Measurements from ENCODE around the gene AKAP6. TPM values are rescaled to one million over a fixed set of nuclear protein-coding genes. Genes with fewer than 3 reads are reported as not detected.

Gene AKAP6
- total RNA-seq, 1 experiment from 2014 or later = 2.8 TPM

DNA sequence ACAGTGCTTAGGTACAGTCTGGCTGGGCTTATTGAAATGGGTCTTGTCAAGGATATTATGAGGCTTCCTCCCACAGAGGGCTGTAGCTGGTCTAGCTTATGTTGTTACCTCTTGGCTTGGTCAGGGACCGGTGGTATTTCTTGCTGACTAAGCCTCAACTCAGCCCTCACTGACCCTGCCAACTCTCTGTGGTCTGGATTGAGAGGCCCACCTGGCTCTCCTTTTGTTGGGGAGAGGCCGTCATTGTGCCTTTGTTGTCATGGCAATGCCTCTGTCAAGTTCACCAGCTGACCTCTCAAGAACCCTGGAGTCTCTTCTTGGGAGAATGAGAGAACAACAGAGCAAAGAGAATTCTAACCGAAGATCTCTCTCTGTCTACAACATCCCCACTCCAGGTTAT is 364.0 kb downstream of the AKAP6 start:
- intact Hi-C loops (cut with micrococcal nuclease; ENCODE audit: unreplicated experiment) = no loop called here
- TF ChIP-seq, protein P1, sequence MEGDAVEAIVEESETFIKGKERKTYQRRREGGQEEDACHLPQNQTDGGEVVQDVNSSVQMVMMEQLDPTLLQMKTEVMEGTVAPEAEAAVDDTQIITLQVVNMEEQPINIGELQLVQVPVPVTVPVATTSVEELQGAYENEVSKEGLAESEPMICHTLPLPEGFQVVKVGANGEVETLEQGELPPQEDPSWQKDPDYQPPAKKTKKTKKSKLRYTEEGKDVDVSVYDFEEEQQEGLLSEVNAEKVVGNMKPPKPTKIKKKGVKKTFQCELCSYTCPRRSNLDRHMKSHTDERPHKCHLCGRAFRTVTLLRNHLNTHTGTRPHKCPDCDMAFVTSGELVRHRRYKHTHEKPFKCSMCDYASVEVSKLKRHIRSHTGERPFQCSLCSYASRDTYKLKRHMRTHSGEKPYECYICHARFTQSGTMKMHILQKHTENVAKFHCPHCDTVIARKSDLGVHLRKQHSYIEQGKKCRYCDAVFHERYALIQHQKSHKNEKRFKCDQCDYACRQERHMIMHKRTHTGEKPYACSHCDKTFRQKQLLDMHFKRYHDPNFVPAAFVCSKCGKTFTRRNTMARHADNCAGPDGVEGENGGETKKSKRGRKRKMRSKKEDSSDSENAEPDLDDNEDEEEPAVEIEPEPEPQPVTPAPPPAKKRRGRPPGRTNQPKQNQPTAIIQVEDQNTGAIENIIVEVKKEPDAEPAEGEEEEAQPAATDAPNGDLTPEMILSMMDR (IDR thresholded peaks at IDR 0.05; ENCODE audit: unreplicated experiment) = no peak

DNA sequence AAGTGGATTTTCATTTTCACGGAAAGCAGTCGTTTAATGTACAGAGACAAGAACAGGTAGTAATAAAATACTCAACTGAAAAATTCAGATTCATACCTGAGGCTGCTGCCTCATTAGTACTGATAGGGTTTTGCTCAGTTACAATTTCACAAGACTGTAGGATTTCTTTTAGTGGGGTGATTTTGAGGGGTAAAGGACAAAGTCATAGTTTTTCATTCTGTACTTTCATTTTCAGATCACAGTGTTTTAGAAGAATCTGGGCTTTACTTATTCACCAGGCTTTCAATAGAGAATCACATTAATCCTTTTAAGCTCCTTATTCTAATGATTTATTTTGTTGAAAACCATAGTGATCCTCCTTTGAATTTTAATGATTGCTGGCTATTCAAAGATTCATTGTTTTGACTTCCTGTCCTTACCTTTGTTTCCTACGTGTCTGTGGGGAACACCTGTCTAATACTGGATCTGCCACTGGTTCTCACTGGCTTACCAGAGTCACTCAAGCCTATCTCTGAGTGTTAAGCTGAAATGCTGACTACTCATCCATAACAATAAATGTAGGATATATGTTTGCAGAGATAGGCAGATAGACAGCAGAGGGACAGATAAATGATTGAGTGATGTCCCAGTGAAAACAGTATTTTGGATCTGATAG is 365.8 kb downstream of the AKAP6 start:
- H3K36me3 Mint-ChIP-seq (ENCODE audit: insufficient read depth, unreplicated experiment) = no peaks in the 10 kb centered on the region
- H3K27me3 Mint-ChIP-seq (ENCODE audit: unreplicated experiment) = peaks cover 10% of the 10 kb centered on the region
- no peak for DNase-seq
- H3K4me3 Mint-ChIP-seq (ENCODE audit: low read depth, unreplicated experiment) = no peak overlapping the region
- H3K4me1 Mint-ChIP-seq (ENCODE audit: low read depth, unreplicated experiment) = no peaks in the 10 kb centered on the region
- no peak overlapping the region for H3K27ac Mint-ChIP-seq (ENCODE audit: unreplicated experiment)
- intact Hi-C loops (cut with micrococcal nuclease; ENCODE audit: unreplicated experiment) = no loop called here
- H3K9me3 Mint-ChIP-seq (ENCODE audit: low read depth, unreplicated experiment) = no peaks in the 10 kb centered on the region
- TF ChIP-seq, protein P1 (IDR thresholded peaks at IDR 0.05; ENCODE audit: unreplicated experiment) = no peak
- no TSS peak for BruUV-seq (replicated peaks)
- CTCF ChIA-PET = interaction anchor here (0.6 kb wide), 1 partner anchor 1081 kb away, joined by 6 read pairs; no protein-coding TSS in a partner anchor

More for the DNA sequence above, 364.0 kb downstream of the AKAP6 start:
- CTCF ChIA-PET = no interaction called here
- H3K27me3 Mint-ChIP-seq (ENCODE audit: unreplicated experiment) = no peaks in the 10 kb centered on the region
- DNase-seq = no peak
- H3K4me3 Mint-ChIP-seq (ENCODE audit: low read depth, unreplicated experiment) = no peak overlapping the region
- no TSS peak for BruUV-seq (replicated peaks)
- no peaks in the 10 kb centered on the region for H3K9me3 Mint-ChIP-seq (ENCODE audit: low read depth, unreplicated experiment)
- no peak overlapping the region for H3K27ac Mint-ChIP-seq (ENCODE audit: unreplicated experiment)
- no peaks in the 10 kb centered on the region for H3K36me3 Mint-ChIP-seq (ENCODE audit: insufficient read depth, unreplicated experiment)
- H3K4me1 Mint-ChIP-seq (ENCODE audit: low read depth, unreplicated experiment) = no peaks in the 10 kb centered on the region

DNA sequence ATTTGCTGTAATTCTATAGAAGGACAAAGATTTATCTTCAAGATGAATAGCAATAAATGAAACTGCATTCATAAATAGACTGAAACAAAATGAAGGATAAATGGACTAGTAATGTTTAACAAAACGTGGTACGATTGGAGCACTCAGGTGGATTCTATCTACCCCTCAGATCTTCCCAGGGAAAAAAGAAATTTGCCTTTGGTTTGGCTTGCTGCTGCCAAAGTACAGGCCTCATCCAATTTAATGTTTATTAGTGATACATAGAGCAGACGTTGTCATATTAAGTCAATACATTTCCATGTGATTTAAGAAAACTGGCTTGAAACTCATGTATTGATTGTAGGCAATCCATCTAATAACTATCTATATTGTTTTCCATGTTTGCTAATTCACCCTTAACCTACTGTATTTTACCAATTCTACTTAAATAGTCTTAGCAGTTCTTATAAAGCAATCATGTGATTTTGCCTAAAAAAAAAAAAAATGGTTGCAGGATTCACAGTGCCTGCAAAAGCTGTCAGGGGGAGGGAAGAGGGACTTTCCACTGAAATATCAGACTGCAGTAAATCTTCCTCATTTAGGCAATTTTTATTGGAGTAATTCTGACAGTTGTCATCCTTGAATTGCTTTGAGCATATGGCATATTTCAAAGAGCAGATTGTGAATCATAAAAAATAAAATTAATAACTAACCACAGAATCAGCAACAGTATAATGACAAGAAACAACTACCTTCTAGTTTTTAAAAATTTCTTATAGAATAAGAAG is 367.4 kb downstream of the AKAP6 start:
- no peak for DNase-seq
- CTCF ChIA-PET = no interaction called here
- no peak overlapping the region for H3K27ac Mint-ChIP-seq (ENCODE audit: unreplicated experiment)
- TF ChIP-seq, protein P1 (IDR thresholded peaks at IDR 0.05; ENCODE audit: unreplicated experiment) = no peak
- no peaks in the 10 kb centered on the region for H3K9me3 Mint-ChIP-seq (ENCODE audit: low read depth, unreplicated experiment)
- no TSS peak for BruUV-seq (replicated peaks)
- H3K4me3 Mint-ChIP-seq (ENCODE audit: low read depth, unreplicated experiment) = no peak overlapping the region
- H3K36me3 Mint-ChIP-seq (ENCODE audit: insufficient read depth, unreplicated experiment) = no peaks in the 10 kb centered on the region
- no peaks in the 10 kb centered on the region for H3K4me1 Mint-ChIP-seq (ENCODE audit: low read depth, unreplicated experiment)
- intact Hi-C loops (cut with micrococcal nuclease; ENCODE audit: unreplicated experiment) = no loop called here
- H3K27me3 Mint-ChIP-seq (ENCODE audit: unreplicated experiment) = peaks cover 14% of the 10 kb centered on the region

DNA sequence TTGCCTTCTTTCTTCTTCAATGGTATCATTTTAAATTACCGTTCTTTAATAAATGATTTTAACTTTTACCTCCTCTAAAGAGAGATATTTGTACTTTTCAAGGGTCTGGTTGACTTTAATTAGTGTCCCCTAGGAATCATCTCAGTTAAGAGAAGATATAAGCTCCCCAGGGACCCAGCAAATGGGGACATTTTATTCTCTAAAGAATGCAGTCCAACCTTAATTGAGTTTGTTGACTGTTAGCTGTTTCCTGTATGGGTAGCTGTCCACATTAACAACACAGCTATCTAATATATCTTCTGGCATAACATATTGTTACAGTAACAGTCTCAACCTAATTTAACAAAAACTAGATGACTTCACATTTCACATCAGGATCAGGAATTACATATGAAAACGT is 368.0 kb downstream of the AKAP6 start:
- TF ChIP-seq, protein P1 (IDR thresholded peaks at IDR 0.05; ENCODE audit: unreplicated experiment) = no peak
- intact Hi-C loops (cut with micrococcal nuclease; ENCODE audit: unreplicated experiment) = no loop called here
- Mint-ChIP-seq H3K4me3 (ENCODE audit: low read depth, unreplicated experiment) (no peak overlapping the region), H3K4me1 (ENCODE audit: low read depth, unreplicated experiment) (no peaks in the 10 kb centered on the region), H3K27ac (ENCODE audit: unreplicated experiment) (no peak overlapping the region), H3K9me3 (ENCODE audit: low read depth, unreplicated experiment) (no peaks in the 10 kb centered on the region), H3K27me3 (ENCODE audit: unreplicated experiment) (peaks cover 14% of the 10 kb centered on the region), H3K36me3 (ENCODE audit: insufficient read depth, unreplicated experiment) (no peaks in the 10 kb centered on the region)
- no TSS peak for BruUV-seq (replicated peaks)
- DNase-seq = no peak
- CTCF ChIA-PET = no interaction called here
